Forelimb muscle (tissue), 1 donor: ENCODE measurements around the gene ZNF503. TPM values are rescaled to one million over a fixed set of nuclear protein-coding genes. Genes with fewer than 3 reads are reported as not detected.

Source experiments
- DNase-seq: peaks from one replicate; pipeline ENCODE4 v3.0.0-alpha.2; 2013; ENCODE audit warnings: low read depth
- polyA plus RNA-seq: library from polyadenylated mRNA; unstranded; fragments of 120-200 nt; gene quantifications from one replicate; pipeline ENCODE4 v1.2.1, GENCODE V29; 2013; ENCODE audit not compliant: insufficient read length

ZNF503 gene
- polyA plus RNA-seq, 1 donor, result 10.8 TPM

DNA sequence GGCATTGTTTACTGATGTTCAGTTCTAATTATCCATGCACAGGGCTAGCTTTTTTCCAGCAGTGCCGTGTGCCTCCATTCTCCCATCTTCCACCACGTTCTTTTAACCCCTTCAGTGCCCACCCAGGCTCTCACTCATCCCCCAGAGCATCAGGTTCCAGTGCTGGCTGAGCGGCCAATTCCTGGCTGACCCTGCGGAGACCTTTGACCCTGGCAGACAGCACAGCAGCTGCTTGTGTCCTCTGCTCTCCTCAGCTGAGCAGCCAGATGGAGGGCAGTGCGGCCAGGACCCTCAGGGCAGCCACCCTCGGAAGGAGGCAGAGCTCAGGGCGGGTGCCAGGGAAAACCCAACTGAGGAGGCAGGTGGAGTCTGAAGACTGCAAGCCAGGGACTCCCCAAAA, 48.4 kb downstream of the ZNF503 start:
- no peak for DNase-seq

DNA sequence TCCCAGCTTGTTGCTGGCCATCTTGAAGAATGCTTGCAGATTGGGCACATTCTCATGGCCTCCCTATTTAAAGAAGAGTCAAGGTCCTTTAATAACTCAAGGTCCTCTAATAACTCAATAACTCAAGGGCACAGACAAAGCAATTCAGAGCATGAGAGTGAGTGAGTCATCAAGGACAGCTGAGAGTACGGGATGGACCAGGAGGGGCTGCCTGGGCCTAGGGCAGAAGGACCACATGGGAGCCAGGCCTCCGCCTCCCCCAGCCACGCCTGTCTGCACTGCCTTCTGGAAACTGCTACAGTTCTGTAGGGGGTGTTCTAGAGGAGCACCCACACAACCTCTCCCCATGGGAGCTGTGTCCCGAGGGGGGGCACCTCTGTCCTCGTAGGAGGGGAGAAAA, 48.9 kb downstream of the ZNF503 start:
- no peak for DNase-seq

GRCh38 chr10:75351637-75352036, 49.9 kb downstream of the ZNF503 start:
- DNase-seq, result no peak

DNA sequence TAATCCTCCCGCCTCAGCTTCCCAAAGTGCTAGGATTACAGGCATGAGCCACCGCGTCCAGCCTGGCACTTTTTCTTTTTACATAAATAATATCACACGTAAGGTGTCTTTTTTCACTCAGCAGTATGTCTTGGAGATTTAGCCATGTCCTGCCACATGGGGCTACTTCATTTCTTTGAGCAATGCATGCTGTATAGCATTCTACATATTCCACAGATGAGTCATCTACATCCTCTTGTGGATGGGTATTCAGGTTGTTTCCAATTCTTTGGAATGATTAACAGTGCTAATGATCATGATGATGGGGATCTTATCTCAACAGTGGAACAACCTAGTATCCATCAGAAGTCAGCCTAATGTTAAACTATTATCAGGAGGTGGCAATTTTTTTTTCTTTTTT, 50.8 kb downstream of the ZNF503 start:
- no peak for DNase-seq

Other genes starting within 250 kb of the ZNF503 start
- 339 TPM for gene VDAC2, start 191.0 kb downstream of the ZNF503 start, polyA plus RNA-seq
- 6.5 TPM for gene COMTD1, start 165.8 kb downstream of the ZNF503 start, polyA plus RNA-seq
- 5.1 TPM for gene LRMDA, start 29.9 kb upstream of the ZNF503 start, polyA plus RNA-seq